IMR-90 (cell line): Measurements from ENCODE around the gene TMEM14B. TPM values are rescaled to one million over a fixed set of nuclear protein-coding genes. Genes with fewer than 3 reads are reported as not detected.

ENCODE experiments used
- ATAC-seq: fragments of 200-7000 bp; cut with Tn5 transposase; 2 replicates; pipeline ENCODE4 v1.9.1; 2020; ENCODE audit warnings: low read depth, mild to moderate bottlenecking, moderate library complexity
- BruUV-seq: library from RNA; stranded (reverse); fragments of 400-500 nt; replicated peaks from 2 replicates; lab custom pipeline; 2021; lab: Mats Ljungman, UMichigan
- CTCF ChIA-PET: fragments of 300-600 bp; formaldehyde crosslinking; extraction: SDS; loops from one replicate; lab custom pipeline; 2021; ENCODE audit warnings: antibody characterized with exemption; lab: Yijun Ruan, JAX
- POLR2A ChIA-PET: fragments of 300-600 bp; sonication (Branson Sonifier 250); formaldehyde crosslinking; loops from one replicate; lab custom pipeline; 2022; ENCODE audit warnings: antibody characterized with exemption; ENCODE audit not compliant: unreplicated experiment; lab: Charles Lee
- DNase-seq: peaks from one replicate; pipeline ENCODE4 v3.0.0; 2013
- H2AFZ ChIP-seq: replicated peaks from 2 replicates; pipeline ENCODE3; 2013; ENCODE audit warnings: low read length, mild to moderate bottlenecking; ENCODE audit not compliant: poor library complexity
- H2AK5ac ChIP-seq: 2 replicates; pipeline ENCODE4 v1.6.1; 2013; ENCODE audit warnings: low read depth, low read length, inconsistent platforms
- H2AK9ac ChIP-seq: replicated peaks from 2 replicates; pipeline ENCODE3; 2013; ENCODE audit warnings: mild to moderate bottlenecking, low read depth, low read length, moderate library complexity; ENCODE audit not compliant: poor library complexity
- H2BK120ac ChIP-seq: 2 replicates; pipeline ENCODE4 v1.6.1; 2013; ENCODE audit warnings: low read depth, low read length, inconsistent platforms
- H2BK15ac ChIP-seq: 3 replicates; pipeline ENCODE4 v1.6.1; 2013; ENCODE audit warnings: low read depth, low read length, inconsistent platforms
- H2BK20ac ChIP-seq: 2 replicates; pipeline ENCODE4 v1.6.1; 2013; ENCODE audit warnings: low read depth, mild to moderate bottlenecking, inconsistent platforms, low read length, moderate library complexity
- H2BK5ac ChIP-seq: 2 replicates; pipeline ENCODE4 v1.6.1; 2013; ENCODE audit warnings: mild to moderate bottlenecking, low read depth, low read length, inconsistent platforms; ENCODE audit not compliant: poor library complexity, severe bottlenecking
- H3K14ac ChIP-seq: replicated peaks from 2 replicates; pipeline ENCODE4 v1.6.1; 2013; ENCODE audit warnings: low read depth, low read length, inconsistent platforms
- H3K18ac ChIP-seq: 2 replicates; pipeline ENCODE4 v1.6.1; 2013; ENCODE audit warnings: low read depth, low read length, control low read depth
- H3K23ac ChIP-seq: 2 replicates; pipeline ENCODE4 v1.6.1; 2013; ENCODE audit warnings: low read depth, low read length, inconsistent platforms
- H3K27ac ChIP-seq: 2 replicates; pipeline ENCODE4 v1.5.1; 2013; ENCODE audit warnings: mild to moderate bottlenecking, control low read depth, low read length; ENCODE audit not compliant: insufficient read depth
- H3K27me3 ChIP-seq: 2 replicates; pipeline ENCODE4 v1.6.1; 2013; ENCODE audit warnings: low read length; ENCODE audit not compliant: control insufficient read depth, insufficient read depth
- H3K36me3 ChIP-seq: 2 replicates; pipeline ENCODE4 v1.6.1; 2013; ENCODE audit warnings: low read length, mixed read lengths; ENCODE audit not compliant: control insufficient read depth, insufficient read depth
- H3K4ac ChIP-seq: 2 replicates; pipeline ENCODE4 v1.6.1; 2013; ENCODE audit warnings: low read depth, low read length, inconsistent platforms
- H3K4me1 ChIP-seq: 2 replicates; pipeline ENCODE4 v1.6.1; 2013; ENCODE audit warnings: low read length, mixed read lengths; ENCODE audit not compliant: control insufficient read depth, insufficient read depth
- H3K4me2 ChIP-seq: 2 replicates; pipeline ENCODE4 v1.6.1; 2013; ENCODE audit warnings: low read depth, mild to moderate bottlenecking, control low read depth, low read length, moderate library complexity
- H3K4me3 ChIP-seq: 2 replicates; pipeline ENCODE4 v1.5.1; 2013; ENCODE audit warnings: low read depth, mild to moderate bottlenecking, control low read depth, low read length, moderate library complexity; ENCODE audit not compliant: insufficient read depth
- H3K56ac ChIP-seq: 2 replicates; pipeline ENCODE4 v1.6.1; 2013; ENCODE audit warnings: low read length, inconsistent platforms; ENCODE audit not compliant: insufficient read depth; ENCODE audit errors: extremely low read depth
- H3K79me1 ChIP-seq, 2 experiments: 2 replicates each; pipeline ENCODE4 v1.6.1; 2013; ENCODE audit warnings: low read length in 2 of 2, inconsistent platforms in 1 of 2, low read depth in 1 of 2
- H3K9ac ChIP-seq: 2 replicates; pipeline ENCODE4 v1.6.1; 2013; ENCODE audit warnings: low read depth, low read length, control low read depth
- H3K9me1 ChIP-seq: 2 replicates; pipeline ENCODE4 v1.6.1; 2013; ENCODE audit warnings: low read length, inconsistent platforms; ENCODE audit not compliant: insufficient read depth
- H3K9me3 ChIP-seq: 2 replicates; pipeline ENCODE4 v1.6.1; 2013; ENCODE audit warnings: low read length; ENCODE audit not compliant: control insufficient read depth, insufficient read depth
- H4K20me1 ChIP-seq: 2 replicates; pipeline ENCODE4 v1.6.1; 2013; ENCODE audit warnings: low read length, inconsistent platforms; ENCODE audit not compliant: insufficient read depth
- H4K5ac ChIP-seq: 2 replicates; pipeline ENCODE4 v1.6.1; 2013; ENCODE audit warnings: mild to moderate bottlenecking, low read depth, low read length, control low read depth
- H4K8ac ChIP-seq, 2 experiments: 2 replicates each; pipeline ENCODE4 v1.6.1; 2013; ENCODE audit warnings: low read depth in 2 of 2, low read length in 2 of 2, control low read depth in 1 of 2, inconsistent platforms in 1 of 2
- H4K91ac ChIP-seq: 2 replicates; pipeline ENCODE4 v1.6.1; 2013; ENCODE audit warnings: low read depth, low read length, inconsistent platforms; ENCODE audit not compliant: insufficient read depth
- CEBPB ChIP-seq: IDR thresholded peaks from 2 replicates; pipeline ENCODE4 v1.6.1; 2012; ENCODE audit warnings: low read depth, low read length, improper control_type of control experiment
- CHD1 ChIP-seq: IDR thresholded peaks from 2 replicates; pipeline ENCODE4 v1.6.1; 2012; ENCODE audit warnings: low read depth, low read length, improper control_type of control experiment
- CTCF ChIP-seq: conservative IDR thresholded peaks from 2 replicates; pipeline ENCODE4 v1.5.1; 2012; ENCODE audit warnings: mild to moderate bottlenecking, low read depth, low read length, improper control_type of control experiment
- MAFK ChIP-seq: IDR thresholded peaks from 2 replicates; pipeline ENCODE4 v1.6.1; 2012; ENCODE audit warnings: low read depth, low read length, improper control_type of control experiment
- MAZ ChIP-seq: IDR thresholded peaks from 2 replicates; pipeline ENCODE4 v1.6.1; 2012; ENCODE audit warnings: low read depth, mild to moderate bottlenecking, low read length, improper control_type of control experiment, moderate library complexity, borderline replicate concordance
- MXI1 ChIP-seq: IDR thresholded peaks from 2 replicates; pipeline ENCODE4 v1.6.1; 2012; ENCODE audit warnings: low read depth, mild to moderate bottlenecking, low read length, moderate library complexity, borderline replicate concordance
- NFE2L2 ChIP-seq: fragments of 150-350 bp; IDR thresholded peaks from 2 replicates; pipeline ENCODE4 v1.6.1; 2016; ENCODE audit warnings: low read depth, mild to moderate bottlenecking, low read length
- POLR2A ChIP-seq: IDR thresholded peaks from 2 replicates; pipeline ENCODE4 v1.6.1; 2012; ENCODE audit warnings: mild to moderate bottlenecking, low read depth, low read length
- RAD21 ChIP-seq: IDR thresholded peaks from 2 replicates; pipeline ENCODE4 v1.6.1; 2012; ENCODE audit warnings: low read length, improper control_type of control experiment
- RFX5 ChIP-seq: IDR thresholded peaks from 2 replicates; pipeline ENCODE4 v1.8.0; 2012; ENCODE audit warnings: low read depth, mild to moderate bottlenecking, low read length, moderate library complexity
- SMC3 ChIP-seq: fragments of 150-350 bp; IDR thresholded peaks from 2 replicates; pipeline ENCODE4 v1.6.1; 2016; ENCODE audit warnings: low read depth, mild to moderate bottlenecking, antibody characterized with exemption, low read length, moderate library complexity
- USF2 ChIP-seq: fragments of 150-350 bp; IDR thresholded peaks from 2 replicates; pipeline ENCODE4 v1.6.1; 2017; ENCODE audit warnings: mild to moderate bottlenecking, antibody characterized with exemption, low read length, low read depth
- WGBS, 2 experiments: methylation state at CpG; one replicate each; pipeline versions ENCODE4 v1.1.5 to v1.1.7; 2013; ENCODE audit warnings: missing lambda C conversion rate in 2 of 2; ENCODE audit not compliant: insufficient read length in 1 of 2; ENCODE audit errors: extremely low coverage in 2 of 2; 5-methylcytosine and 5-hydroxymethylcytosine counted together
- dilution Hi-C: fragments of 300-500 bp; cut with HindIII; formaldehyde crosslinking; loops from one replicate; pipeline ENCODE4 v1.14.3; 2018; ENCODE audit warnings: low sequenced_read_pairs; ENCODE audit not compliant: unreplicated experiment
- in situ Hi-C: fragments of 300-500 bp; cut with MboI; formaldehyde crosslinking; loops from 3 replicates; pipeline ENCODE4 v1.14.3; 2019; ENCODE audit warnings: low sequenced_read_pairs, inconsistent platforms, mixed read lengths
- intact Hi-C: fragments of 100-400 bp; cut with micrococcal nuclease; formaldehyde crosslinking; loops from 2 replicates; pipeline ENCODE4 v1.10.0; 2022
- polyA plus RNA-seq, 3 experiments: library from polyadenylated mRNA; depleted of rRNA; stranded (reverse); fragments of >200 nt; gene quantifications; 2 replicates each; pipeline ENCODE4 v1.2.3, GENCODE V29; 2012; ENCODE audit warnings: low replicate concordance in 1 of 3
- total RNA-seq: library from RNA; depleted of rRNA; stranded (reverse); fragments of >200 nt; gene quantifications from 2 replicates; pipeline ENCODE4 v1.2.3, GENCODE V29; 2012
- TF ChIP-seq, protein P1 (sequence below): fragments of 150-350 bp; IDR thresholded peaks from 2 replicates; pipeline ENCODE4 v1.6.1; 2016; ENCODE audit warnings: low read depth, mild to moderate bottlenecking, low read length, moderate library complexity, borderline replicate concordance

TMEM14B gene
- total and polyA plus RNA-seq, 2 of the 4 experiments (the other 2 are of a cell fraction): 66.5 to 81.4 TPM

DNA sequence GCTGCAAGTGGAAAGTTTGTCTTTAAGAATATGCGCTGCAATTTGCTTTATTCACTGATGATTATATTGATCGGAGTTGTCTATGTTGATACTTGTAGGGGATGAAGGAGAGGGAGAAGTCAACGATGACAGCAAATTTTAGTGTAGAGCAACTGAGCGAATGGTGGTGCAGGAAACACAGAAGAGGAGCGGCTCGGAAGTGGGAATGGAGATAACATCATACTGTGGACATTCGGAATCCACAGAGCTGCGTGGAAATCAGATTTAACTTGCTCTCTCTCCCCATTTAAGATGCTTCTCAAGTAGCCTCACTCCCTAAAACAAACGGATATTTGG, 722 bp upstream of the TMEM14B start:
- H3K9me3 ChIP-seq: no peaks in the 10 kb centered on the region
- no peak overlapping the region for H2BK5ac ChIP-seq
- 0 out of 2 replicates have a peak overlapping the region, but pooled peaks have one; percentile 49 for H2BK120ac ChIP-seq
- POLR2A ChIA-PET: no interaction called here
- H2BK15ac ChIP-seq: no peak overlapping the region
- in situ Hi-C loops: loop anchor here (25.0 kb wide), 1 partner anchor 1260 kb away; no protein-coding TSS in a partner anchor
- no peak for ATAC-seq
- 0 out of 2 replicates have a peak overlapping the region, but pooled peaks have one; percentile 13 for H2AK5ac ChIP-seq
- H2AK9ac ChIP-seq: peak overlapping the region; percentile 79
- H3K4me2 ChIP-seq: peak overlapping the region; percentile 65
- H3K23ac ChIP-seq: no peak overlapping the region
- H3K18ac ChIP-seq: no peak overlapping the region
- intact Hi-C loops: loop anchor here (1.0 kb wide), 1 partner anchor 24 kb away; the partner anchor contains the start of gene TMEM14C
- no peak overlapping the region for H3K27ac ChIP-seq
- H3K4me3 ChIP-seq: peak overlapping the region; percentile 94
- no peak for TF ChIP-seq CTCF
- TF ChIP-seq RFX5: no peak
- no peak for TF ChIP-seq SMC3
- TF ChIP-seq CEBPB: no peak
- TF ChIP-seq NFE2L2: no peak
- TF ChIP-seq CHD1: no peak
- no peak for TF ChIP-seq MAZ
- TF ChIP-seq USF2: no peak
- no peak for TF ChIP-seq MXI1
- no peak for TF ChIP-seq POLR2A
- TF ChIP-seq MAFK: no peak
- TF ChIP-seq, protein P1, sequence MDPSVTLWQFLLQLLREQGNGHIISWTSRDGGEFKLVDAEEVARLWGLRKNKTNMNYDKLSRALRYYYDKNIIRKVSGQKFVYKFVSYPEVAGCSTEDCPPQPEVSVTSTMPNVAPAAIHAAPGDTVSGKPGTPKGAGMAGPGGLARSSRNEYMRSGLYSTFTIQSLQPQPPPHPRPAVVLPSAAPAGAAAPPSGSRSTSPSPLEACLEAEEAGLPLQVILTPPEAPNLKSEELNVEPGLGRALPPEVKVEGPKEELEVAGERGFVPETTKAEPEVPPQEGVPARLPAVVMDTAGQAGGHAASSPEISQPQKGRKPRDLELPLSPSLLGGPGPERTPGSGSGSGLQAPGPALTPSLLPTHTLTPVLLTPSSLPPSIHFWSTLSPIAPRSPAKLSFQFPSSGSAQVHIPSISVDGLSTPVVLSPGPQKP: no peak
- TF ChIP-seq RAD21: no peak
- peak overlapping the region; percentile 70 to 78; a peak in 3 of 4 replicates for H4K8ac ChIP-seq
- peaks cover 21 to 45% of the 10 kb centered on the region in 2 experiments for H3K79me1 ChIP-seq
- no peaks in the 10 kb centered on the region for H4K20me1 ChIP-seq
- no peak overlapping the region for H2BK20ac ChIP-seq
- peak overlapping the region; percentile 35 for H3K4ac ChIP-seq
- H3K4me1 ChIP-seq: peaks cover 3% of the 10 kb centered on the region
- peak overlapping the region; percentile 46 for H3K9ac ChIP-seq
- BruUV-seq: no TSS peak
- no peaks in the 10 kb centered on the region for H3K27me3 ChIP-seq
- DNase-seq: no peak
- peak overlapping the region; percentile 5; the same call in 1 of the 2 replicates for H4K5ac ChIP-seq
- H3K56ac ChIP-seq: 0 out of 2 replicates have a peak overlapping the region, but pooled peaks have one; percentile 55
- CTCF ChIA-PET: no interaction called here
- peaks cover 17% of the 10 kb centered on the region for H3K36me3 ChIP-seq
- peaks cover 3% of the 10 kb centered on the region; the same call in 1 of the 2 replicates for H3K9me1 ChIP-seq
- dilution Hi-C loops: no loop called here
- peak overlapping the region; percentile 42; the same call in 1 of the 2 replicates for H3K14ac ChIP-seq
- H4K91ac ChIP-seq: 0 out of 2 replicates have a peak overlapping the region, but pooled peaks have one; percentile 73
- WGBS, 2 experiments: 67% methylated on average over 3 of the region's 9 CpGs; no CpG with 5 or more reads in 1 of the 2 experiments
- peak overlapping the region; percentile 94 for H2AFZ ChIP-seq
